Cardiac muscle cell (in vitro differentiated cells and primary cell): ENCODE results near the gene RGR. TPM values are rescaled to one million over a fixed set of nuclear protein-coding genes. Genes with fewer than 3 reads are reported as not detected.

ENCODE experiments used
- DNase-seq, 2 donors: peaks; one replicate each; pipeline versions ENCODE4 v3.0.0 to v3.0.0-alpha.2; 2010 to 2017; ENCODE audit warnings: low read depth in 1 of 2, low spot score in 1 of 2
- H3K27ac ChIP-seq: fragments of 200-600 bp; sonication (generic); 2 replicates; pipeline ENCODE4 v1.5.1; 2016
- H3K27me3 ChIP-seq: fragments of 200-600 bp; sonication (generic); 2 replicates; pipeline ENCODE4 v1.6.0; 2016; ENCODE audit warnings: control low read depth
- H3K36me3 ChIP-seq: fragments of 200-600 bp; sonication (generic); 2 replicates; pipeline ENCODE4 v1.5.1; 2016; ENCODE audit warnings: control low read depth
- H3K4me1 ChIP-seq: fragments of 200-600 bp; sonication (generic); 2 replicates; pipeline ENCODE4 v1.8.1; 2017; ENCODE audit warnings: low read depth, mild to moderate bottlenecking, mixed run types
- H3K4me3 ChIP-seq: fragments of 200-600 bp; sonication (generic); 2 replicates; pipeline ENCODE4 v1.5.1; 2016; ENCODE audit warnings: mild to moderate bottlenecking
- H3K9me3 ChIP-seq: fragments of 200-600 bp; sonication (generic); 2 replicates; pipeline ENCODE4 v1.5.1; 2017; ENCODE audit warnings: low read depth, mild to moderate bottlenecking, control low read depth
- CTCF ChIP-seq: IDR thresholded peaks from 2 replicates; pipeline ENCODE4 v1.5.1; 2012; ENCODE audit warnings: low read depth, mild to moderate bottlenecking, low read length
- polyA plus RNA-seq: library from polyadenylated mRNA; unstranded; fragments of >200 nt; fragmentation: Nextera tagmentation; extraction: Ambion mirVana; gene quantifications from 2 replicates; pipeline ENCODE4 v1.2.1, GENCODE V29; 2016
- total RNA-seq: library from RNA; depleted of rRNA; stranded (reverse); fragments of >200 nt; gene quantifications from 2 replicates; pipeline ENCODE4 v1.2.3, GENCODE V29; 2016

Gene RGR
- total and polyA plus RNA-seq, 2 experiments from 2014 or later, result not detected

- Histone ChIP-seq H3K4me1 (no peaks in the 10 kb centered on the region), H3K4me3 (no peak overlapping the region), H3K36me3 (no peaks in the 10 kb centered on the region), H3K27ac (no peak overlapping the region), H3K9me3 (no peaks in the 10 kb centered on the region), H3K27me3 (peaks cover 3% of the 10 kb centered on the region)
- no peak for TF ChIP-seq CTCF
- DNase-seq, result no peak
Measured at GRCh38 chr10:84221916-84222315, 22.9 kb upstream of the RGR start.

GRCh38 chr10:84224411-84225028 is 20.3 kb upstream of the RGR start:
- no peaks in the 10 kb centered on the region for H3K36me3 ChIP-seq
- H3K27ac ChIP-seq, result no peak overlapping the region
- no peaks in the 10 kb centered on the region for H3K9me3 ChIP-seq
- no peaks in the 10 kb centered on the region for H3K4me1 ChIP-seq
- TF ChIP-seq CTCF, result no peak
- H3K4me3 ChIP-seq, result no peak overlapping the region
- H3K27me3 ChIP-seq, result peaks cover 3% of the 10 kb centered on the region
- DNase-seq, result peak in 1 of 2 donors; percentile 84

GRCh38 chr10:84225427-84226173 is 19.3 kb upstream of the RGR start, which contains the start of gene LRIT2:
Gene LRIT2 (minus strand): TSS chr10:84225544. CDS start chr10:84225520, 24 bp downstream.
- Histone ChIP-seq H3K27me3 (peaks cover 3% of the 10 kb centered on the region), H3K4me3 (no peak within 1 kb of the TSS), H3K36me3 (no peaks in the 10 kb centered on the region), H3K9me3 (no peaks in the 10 kb centered on the region), H3K4me1 (no peaks in the 10 kb centered on the region), H3K27ac (no peak within 1 kb of the TSS)
- TF ChIP-seq CTCF, result no peak
- no peak for DNase-seq

GRCh38 chr10:84226616-84227015 is 18.2 kb upstream of the RGR start:
- H3K27me3 ChIP-seq, result peaks cover 3% of the 10 kb centered on the region
- H3K9me3 ChIP-seq, result no peaks in the 10 kb centered on the region
- DNase-seq, result no peak
- H3K27ac ChIP-seq, result no peak overlapping the region
- no peaks in the 10 kb centered on the region for H3K36me3 ChIP-seq
- no peaks in the 10 kb centered on the region for H3K4me1 ChIP-seq
- TF ChIP-seq CTCF, result no peak
- H3K4me3 ChIP-seq, result no peak overlapping the region

- no peak for DNase-seq
- Histone ChIP-seq H3K9me3 (no peaks in the 10 kb centered on the region), H3K4me3 (no peak overlapping the region), H3K4me1 (no peaks in the 10 kb centered on the region), H3K27ac (no peak overlapping the region), H3K36me3 (no peaks in the 10 kb centered on the region), H3K27me3 (no peaks in the 10 kb centered on the region)
- TF ChIP-seq CTCF, result no peak
Measured at GRCh38 chr10:84227810-84228209, 17.0 kb upstream of the RGR start.
